ENCODE measurements around the gene AGBL4.

AGBL4 gene

DNA sequence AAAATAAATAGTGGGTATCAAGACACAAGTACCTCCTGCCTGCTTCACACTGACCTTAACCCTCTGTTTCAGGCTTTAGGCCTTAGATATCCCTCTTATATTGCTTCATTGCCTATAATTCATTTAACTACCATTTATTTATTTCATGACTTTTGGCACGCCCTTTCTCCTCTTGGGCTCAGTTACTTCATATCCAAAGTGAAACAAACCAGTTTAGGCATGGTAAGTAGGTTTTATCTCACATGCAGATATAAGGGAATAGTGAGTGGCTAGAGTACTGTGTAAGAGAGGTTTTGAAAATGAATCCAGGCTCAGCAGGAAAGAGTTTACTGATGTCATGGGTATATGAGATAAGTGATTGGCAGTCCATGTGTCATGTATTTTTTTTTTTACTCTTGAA, 1177.3 kb downstream of the AGBL4 start:
- H3K4me1 ChIP-seq (ENCODE audit: control insufficient read depth in 1 of 2, insufficient read depth in 2 of 2, low read length in 2 of 2): no peaks in the 10 kb centered on the region
- no peak overlapping the region for H3K9ac ChIP-seq (ENCODE audit: low read depth in 1 of 2, low read length in 2 of 2)
- no peak overlapping the region for H3K27ac ChIP-seq (ENCODE audit: low read depth, low read length)
- H3K36me3 ChIP-seq (ENCODE audit: control insufficient read depth in 1 of 2, insufficient read depth in 2 of 2, low read length in 2 of 2): no peaks in the 10 kb centered on the region
- no peak overlapping the region for H3K4me3 ChIP-seq (ENCODE audit: low read depth in 1 of 2, low read length in 2 of 2)
- H3K27me3 ChIP-seq (ENCODE audit: control insufficient read depth in 1 of 2, insufficient read depth in 2 of 2, low read length in 2 of 2): no peaks in the 10 kb centered on the region
- H3K9me3 ChIP-seq (ENCODE audit: control insufficient read depth in 1 of 2, low read length in 2 of 2): no peaks in the 10 kb centered on the region

- Histone ChIP-seq H3K9me3 (ENCODE audit: control insufficient read depth in 1 of 2, low read length in 2 of 2) (no peaks in the 10 kb centered on the region), H3K27me3 (ENCODE audit: control insufficient read depth in 1 of 2, insufficient read depth in 2 of 2, low read length in 2 of 2) (no peaks in the 10 kb centered on the region), H3K4me1 (ENCODE audit: control insufficient read depth in 1 of 2, insufficient read depth in 2 of 2, low read length in 2 of 2) (no peaks in the 10 kb centered on the region), H3K9ac (ENCODE audit: low read depth in 1 of 2, low read length in 2 of 2) (no peak overlapping the region), H3K36me3 (ENCODE audit: control insufficient read depth in 1 of 2, insufficient read depth in 2 of 2, low read length in 2 of 2) (no peaks in the 10 kb centered on the region), H3K27ac (ENCODE audit: low read depth, low read length) (no peak overlapping the region), H3K4me3 (ENCODE audit: low read depth in 1 of 2, low read length in 2 of 2) (no peak overlapping the region)
Observed at GRCh38 chr1:48844187-48844586, 1179.6 kb downstream of the AGBL4 start.

DNA sequence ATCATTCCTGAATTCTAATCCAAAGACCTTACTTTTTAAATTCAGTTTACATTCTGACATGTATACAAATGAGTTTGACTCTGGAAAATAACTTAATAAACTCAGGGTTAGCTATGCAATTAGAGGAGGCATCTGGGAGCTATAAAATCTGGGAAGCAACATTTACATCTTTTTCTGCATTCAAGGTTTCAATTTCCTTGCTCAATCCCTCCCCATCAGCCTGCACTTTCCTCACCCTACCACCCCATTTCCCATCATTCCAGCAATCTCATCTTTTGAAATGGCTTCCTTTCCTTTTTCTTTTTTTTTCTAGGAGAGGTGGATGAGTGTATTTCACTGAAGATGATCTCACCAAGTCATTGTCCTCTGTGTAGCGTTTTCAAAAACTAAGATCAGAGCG, 1181.8 kb downstream of the AGBL4 start:
- Histone ChIP-seq H3K9me3 (ENCODE audit: control insufficient read depth in 1 of 2, low read length in 2 of 2) (no peaks in the 10 kb centered on the region), H3K4me3 (ENCODE audit: low read depth in 1 of 2, low read length in 2 of 2) (no peak overlapping the region), H3K36me3 (ENCODE audit: control insufficient read depth in 1 of 2, insufficient read depth in 2 of 2, low read length in 2 of 2) (no peaks in the 10 kb centered on the region), H3K9ac (ENCODE audit: low read depth in 1 of 2, low read length in 2 of 2) (no peak overlapping the region), H3K4me1 (ENCODE audit: control insufficient read depth in 1 of 2, insufficient read depth in 2 of 2, low read length in 2 of 2) (no peaks in the 10 kb centered on the region), H3K27me3 (ENCODE audit: control insufficient read depth in 1 of 2, insufficient read depth in 2 of 2, low read length in 2 of 2) (no peaks in the 10 kb centered on the region), H3K27ac (ENCODE audit: low read depth, low read length) (no peak overlapping the region)

- H3K36me3 ChIP-seq (ENCODE audit: control insufficient read depth in 1 of 2, insufficient read depth in 2 of 2, low read length in 2 of 2): no peaks in the 10 kb centered on the region
- no peaks in the 10 kb centered on the region for H3K9me3 ChIP-seq (ENCODE audit: control insufficient read depth in 1 of 2, low read length in 2 of 2)
- no peak overlapping the region for H3K27ac ChIP-seq (ENCODE audit: low read depth, low read length)
- H3K9ac ChIP-seq (ENCODE audit: low read depth in 1 of 2, low read length in 2 of 2): no peak overlapping the region
- no peaks in the 10 kb centered on the region for H3K27me3 ChIP-seq (ENCODE audit: control insufficient read depth in 1 of 2, insufficient read depth in 2 of 2, low read length in 2 of 2)
- H3K4me3 ChIP-seq (ENCODE audit: low read depth in 1 of 2, low read length in 2 of 2): no peak overlapping the region
- no peaks in the 10 kb centered on the region for H3K4me1 ChIP-seq (ENCODE audit: control insufficient read depth in 1 of 2, insufficient read depth in 2 of 2, low read length in 2 of 2)
Observed at GRCh38 chr1:48841461-48841860, 1182.3 kb downstream of the AGBL4 start.

- no peak overlapping the region for H3K4me3 ChIP-seq (ENCODE audit: low read depth in 1 of 2, low read length in 2 of 2)
- H3K9me3 ChIP-seq (ENCODE audit: control insufficient read depth in 1 of 2, low read length in 2 of 2): no peaks in the 10 kb centered on the region
- H3K36me3 ChIP-seq (ENCODE audit: control insufficient read depth in 1 of 2, insufficient read depth in 2 of 2, low read length in 2 of 2): no peaks in the 10 kb centered on the region
- H3K9ac ChIP-seq (ENCODE audit: low read depth in 1 of 2, low read length in 2 of 2): no peak overlapping the region
- H3K4me1 ChIP-seq (ENCODE audit: control insufficient read depth in 1 of 2, insufficient read depth in 2 of 2, low read length in 2 of 2): peaks cover 3 to 11% of the 10 kb centered on the region in 2 donors
- no peak overlapping the region for H3K27ac ChIP-seq (ENCODE audit: low read depth, low read length)
- no peaks in the 10 kb centered on the region for H3K27me3 ChIP-seq (ENCODE audit: control insufficient read depth in 1 of 2, insufficient read depth in 2 of 2, low read length in 2 of 2)
Observed at GRCh38 chr1:48831120-48831978, 1192.4 kb downstream of the AGBL4 start.

GRCh38 chr1:48830715-48831114, 1193.0 kb downstream of the AGBL4 start:
- Histone ChIP-seq H3K4me1 (ENCODE audit: control insufficient read depth in 1 of 2, insufficient read depth in 2 of 2, low read length in 2 of 2) (peaks cover 3 to 11% of the 10 kb centered on the region in 2 donors), H3K27me3 (ENCODE audit: control insufficient read depth in 1 of 2, insufficient read depth in 2 of 2, low read length in 2 of 2) (no peaks in the 10 kb centered on the region), H3K4me3 (ENCODE audit: low read depth in 1 of 2, low read length in 2 of 2) (no peak overlapping the region), H3K9ac (ENCODE audit: low read depth in 1 of 2, low read length in 2 of 2) (no peak overlapping the region), H3K9me3 (ENCODE audit: control insufficient read depth in 1 of 2, low read length in 2 of 2) (no peaks in the 10 kb centered on the region), H3K27ac (ENCODE audit: low read depth, low read length) (no peak overlapping the region), H3K36me3 (ENCODE audit: control insufficient read depth in 1 of 2, insufficient read depth in 2 of 2, low read length in 2 of 2) (no peaks in the 10 kb centered on the region)

DNA sequence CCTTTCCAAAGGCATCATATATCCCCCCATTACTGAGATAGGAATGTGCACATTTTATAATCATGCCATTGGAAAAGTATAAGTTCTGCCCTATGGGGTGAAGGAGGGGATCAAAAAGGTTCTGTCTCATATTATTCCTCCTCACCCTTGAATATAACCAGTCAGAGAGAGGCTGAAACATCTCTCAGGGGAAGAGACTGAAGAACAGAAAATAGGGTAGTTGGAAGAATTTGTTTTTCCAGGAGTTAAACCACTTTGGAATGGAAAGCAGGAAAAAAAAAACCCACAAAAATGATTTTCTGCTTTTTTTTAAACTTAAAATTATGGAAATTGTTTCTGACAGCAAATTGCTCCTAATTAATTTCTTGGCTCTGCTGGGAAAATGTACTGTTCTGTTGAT, 1194.3 kb downstream of the AGBL4 start:
- no peak overlapping the region for H3K27ac ChIP-seq (ENCODE audit: low read depth, low read length)
- peaks cover 3 to 11% of the 10 kb centered on the region in 2 donors for H3K4me1 ChIP-seq (ENCODE audit: control insufficient read depth in 1 of 2, insufficient read depth in 2 of 2, low read length in 2 of 2)
- no peaks in the 10 kb centered on the region for H3K36me3 ChIP-seq (ENCODE audit: control insufficient read depth in 1 of 2, insufficient read depth in 2 of 2, low read length in 2 of 2)
- H3K27me3 ChIP-seq (ENCODE audit: control insufficient read depth in 1 of 2, insufficient read depth in 2 of 2, low read length in 2 of 2): no peaks in the 10 kb centered on the region
- H3K4me3 ChIP-seq (ENCODE audit: low read depth in 1 of 2, low read length in 2 of 2): no peak overlapping the region
- no peak overlapping the region for H3K9ac ChIP-seq (ENCODE audit: low read depth in 1 of 2, low read length in 2 of 2)
- H3K9me3 ChIP-seq (ENCODE audit: control insufficient read depth in 1 of 2, low read length in 2 of 2): no peaks in the 10 kb centered on the region

DNA sequence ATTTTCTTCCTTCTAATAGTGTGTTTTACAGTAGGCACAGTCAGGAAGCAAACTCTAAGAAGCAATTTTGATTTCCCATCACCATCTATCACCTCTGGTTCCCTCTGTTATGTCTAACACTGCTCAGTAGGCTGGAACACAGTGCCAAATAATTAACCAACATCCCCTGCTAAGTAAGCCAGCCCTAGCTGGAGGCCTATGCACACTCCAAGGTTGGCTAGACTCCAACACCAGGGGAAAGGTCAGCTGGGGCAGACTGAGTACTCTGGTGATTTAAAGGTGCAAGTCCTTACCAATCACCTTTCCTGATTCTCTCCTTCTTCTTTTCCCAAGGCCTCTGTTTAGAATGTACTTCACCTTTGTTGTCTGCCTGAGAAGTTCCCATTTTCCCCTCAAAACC, 1200.6 kb downstream of the AGBL4 start:
- no peak overlapping the region for H3K9ac ChIP-seq (ENCODE audit: low read depth in 1 of 2, low read length in 2 of 2)
- H3K27ac ChIP-seq (ENCODE audit: low read depth, low read length): no peak overlapping the region
- H3K4me3 ChIP-seq (ENCODE audit: low read depth in 1 of 2, low read length in 2 of 2): no peak overlapping the region
- H3K27me3 ChIP-seq (ENCODE audit: control insufficient read depth in 1 of 2, insufficient read depth in 2 of 2, low read length in 2 of 2): no peaks in the 10 kb centered on the region
- H3K36me3 ChIP-seq (ENCODE audit: control insufficient read depth in 1 of 2, insufficient read depth in 2 of 2, low read length in 2 of 2): no peaks in the 10 kb centered on the region
- peaks cover 18 to 36% of the 10 kb centered on the region in 2 donors for H3K4me1 ChIP-seq (ENCODE audit: control insufficient read depth in 1 of 2, insufficient read depth in 2 of 2, low read length in 2 of 2)
- H3K9me3 ChIP-seq (ENCODE audit: control insufficient read depth in 1 of 2, low read length in 2 of 2): no peaks in the 10 kb centered on the region

- H3K36me3 ChIP-seq (ENCODE audit: control insufficient read depth in 1 of 2, insufficient read depth in 2 of 2, low read length in 2 of 2): no peaks in the 10 kb centered on the region
- no peaks in the 10 kb centered on the region for H3K9me3 ChIP-seq (ENCODE audit: control insufficient read depth in 1 of 2, low read length in 2 of 2)
- no peak overlapping the region for H3K9ac ChIP-seq (ENCODE audit: low read depth in 1 of 2, low read length in 2 of 2)
- H3K4me1 ChIP-seq (ENCODE audit: control insufficient read depth in 1 of 2, insufficient read depth in 2 of 2, low read length in 2 of 2): peaks cover 15 to 28% of the 10 kb centered on the region in 2 donors
- no peak overlapping the region for H3K27ac ChIP-seq (ENCODE audit: low read depth, low read length)
- H3K4me3 ChIP-seq (ENCODE audit: low read depth in 1 of 2, low read length in 2 of 2): no peak overlapping the region
- H3K27me3 ChIP-seq (ENCODE audit: control insufficient read depth in 1 of 2, insufficient read depth in 2 of 2, low read length in 2 of 2): no peaks in the 10 kb centered on the region
Observed at GRCh38 chr1:48820491-48820890, 1203.3 kb downstream of the AGBL4 start.

- Histone ChIP-seq H3K36me3 (ENCODE audit: control insufficient read depth in 1 of 2, insufficient read depth in 2 of 2, low read length in 2 of 2) (no peaks in the 10 kb centered on the region), H3K9me3 (ENCODE audit: control insufficient read depth in 1 of 2, low read length in 2 of 2) (no peaks in the 10 kb centered on the region), H3K4me1 (ENCODE audit: control insufficient read depth in 1 of 2, insufficient read depth in 2 of 2, low read length in 2 of 2) (peaks cover 8 to 19% of the 10 kb centered on the region in 2 donors), H3K9ac (ENCODE audit: low read depth in 1 of 2, low read length in 2 of 2) (no peak overlapping the region), H3K4me3 (ENCODE audit: low read depth in 1 of 2, low read length in 2 of 2) (no peak overlapping the region), H3K27ac (ENCODE audit: low read depth, low read length) (no peak overlapping the region), H3K27me3 (ENCODE audit: control insufficient read depth in 1 of 2, insufficient read depth in 2 of 2, low read length in 2 of 2) (no peaks in the 10 kb centered on the region)
Observed at GRCh38 chr1:48817505-48818114, 1206.1 kb downstream of the AGBL4 start.

Data from duodenal mucosa (tissue), 2 donors.